Adrenal gland (tissue), 12 donors: Measurements from ENCODE around the gene VPS13D. TPM values are rescaled to one million over a fixed set of nuclear protein-coding genes. Genes with fewer than 3 reads are reported as not detected.

Source experiments
- DNase-seq, 7 donors: peaks; one replicate each; pipeline ENCODE4 v3.0.0-alpha.2; 2019 to 2020
- H3K27ac ChIP-seq, 5 donors: fragments of 200-600 bp; sonication (generic) in 4 of 5; 1 replicate in 3 of 5; 2 replicates in 2 of 5; pipeline versions ENCODE4 v1.5.1 to v1.8.0; 2016 to 2020; ENCODE audit warnings: mild to moderate bottlenecking in 1 of 5
- H3K27me3 ChIP-seq: fragments of 200-600 bp; 2 replicates; pipeline ENCODE4 v1.8.0; 2021
- H3K36me3 ChIP-seq, 2 donors: fragments of 200-600 bp; replicated peaks in 1 of 2; 1 replicate in 1 of 2; 2 replicates in 1 of 2; pipeline versions ENCODE4 v1.5.1 to v1.8.0; 2018 to 2022
- H3K4me1 ChIP-seq, 2 donors: fragments of 200-600 bp; replicated peaks in 1 of 2; 1 replicate in 1 of 2; 2 replicates in 1 of 2; pipeline versions ENCODE4 v1.5.1 to v1.8.0; 2018 to 2021
- H3K4me3 ChIP-seq, 4 donors: fragments of 200-600 bp; sonication (generic) in 3 of 4; one replicate each; pipeline ENCODE4 v1.5.1; 2016 to 2018
- H3K9me3 ChIP-seq, 3 donors: fragments of 200-600 bp; sonication (generic) in 1 of 3; replicated peaks in 1 of 3; 1 replicate in 2 of 3; 2 replicates in 1 of 3; pipeline versions ENCODE4 v1.5.1 to v1.8.0; 2016 to 2021
- POLR2A ChIP-seq, 2 donors: fragments of 450-650 bp; IDR thresholded peaks; one replicate each; pipeline ENCODE4 v1.6.1; 2017; ENCODE audit warnings: antibody characterized with exemption in 2 of 2, mild to moderate bottlenecking in 2 of 2, moderate library complexity in 1 of 2
- WGBS, 4 donors: extraction: QIAGEN DNeasy Blood & Tissue Kit in 2 of 4; methylation state at CpG; one replicate each; pipeline versions ENCODE4 v1.1.5 to v1.1.7; 2013 to 2017; 5-methylcytosine and 5-hydroxymethylcytosine counted together
- intact Hi-C, 2 donors: fragments of 100-400 bp; cut with DNase I; formaldehyde crosslinking; loops; one replicate each; pipeline versions ENCODE4 v1.14.1 to v1.15.0; 2022 to 2023
- polyA plus RNA-seq, 3 donors: library from polyadenylated mRNA; stranded (reverse); fragments of 200-250 nt in 2 of 3; fragments of 350-450 nt in 1 of 3; fragmentation: Illumina TruSeq in 1 of 3; extraction: RNeasy Lipid Tissue Mini Kit (QIAGEN cat#74804) in 1 of 3; gene quantifications; one replicate each; pipeline ENCODE4 v1.2.3, GENCODE V29; 2013 to 2014
- total RNA-seq, 9 donors: library from RNA; depleted of rRNA in 4 of 9; stranded (reverse); fragments of >200 nt in 4 of 9; fragments of 120-200 nt in 1 of 9; fragmentation: NEBNext Ultra II Directional in 1 of 9; extraction: Animal tissue kit (Norgen Biotek cat#: 25700) in 1 of 9; gene quantifications; one replicate each; pipeline versions ENCODE4 v1.1.0 to v1.2.4, GENCODE V29; 2013 to 2023
- TF ChIP-seq, protein P1 (sequence below), 6 experiments: fragments of 450-650 bp in 4 of 6; fragments of 200-600 bp in 2 of 6; sonication (generic) in 1 of 6; IDR thresholded peaks; 1 replicate in 5 of 6; 2 replicates in 1 of 6; pipeline versions ENCODE4 v1.5.1 to v1.8.0; 2016 to 2021; ENCODE audit warnings: antibody characterized with exemption in 6 of 6, mild to moderate bottlenecking in 2 of 6, moderate library complexity in 1 of 6
- donor health status: healthy with polysubstance abuse.
- donor health status: Bipolar disorder and iron deficiency.
- donor health status: DM: yes; HTN: yes; CAD: no.
- donor health status: DM: no; HTN: no; CAD: no.
- donor health status: DM: no; HTN: no; CAD: no.
- donor health status: DM: yes; HTN: yes; CAD: no.

VPS13D gene
- total and polyA plus RNA-seq, 12 donors = 17.0 to 62.3 (median 39.9) TPM

DNA sequence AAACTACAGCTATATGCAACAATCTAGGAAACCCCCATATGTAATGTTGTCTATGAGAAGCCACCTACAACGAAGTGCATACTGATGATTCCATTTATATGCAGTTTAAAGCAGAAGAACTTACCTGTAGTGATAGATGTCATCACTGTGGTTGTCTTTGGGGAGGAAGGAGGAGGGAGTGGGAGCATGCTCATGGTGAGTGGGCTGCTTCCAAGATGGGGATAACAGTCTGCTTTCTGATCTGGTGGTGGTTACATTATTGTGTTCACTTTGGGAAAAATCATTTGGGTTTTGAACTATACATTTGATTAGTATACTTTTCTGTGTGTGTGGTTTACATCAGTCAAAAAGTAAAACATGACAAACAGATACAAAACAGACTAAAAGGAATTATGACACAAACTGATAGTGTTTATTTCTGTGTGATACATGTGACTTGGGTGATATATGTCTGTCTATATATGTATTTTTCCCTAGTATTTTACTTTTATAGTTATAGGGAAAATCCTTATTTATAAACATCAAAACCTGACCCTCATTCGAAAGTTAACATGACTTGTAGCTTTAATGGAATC, 184.7 kb downstream of the VPS13D start:
- Histone ChIP-seq H3K9me3 (no peaks in the 10 kb centered on the region), H3K4me3 (no peak overlapping the region), H3K36me3 (peaks cover 0 to 22% of the 10 kb centered on the region in 2 donors), H3K27ac (no peak overlapping the region), H3K27me3 (no peaks in the 10 kb centered on the region), H3K4me1 (no peaks in the 10 kb centered on the region)
- WGBS, 4 donors = 90 to 95% (median 93%) methylated on average over 2 of the region's 2 CpGs
- no peak for TF ChIP-seq POLR2A (IDR thresholded peaks at IDR 0.05)
- TF ChIP-seq, protein P1, sequence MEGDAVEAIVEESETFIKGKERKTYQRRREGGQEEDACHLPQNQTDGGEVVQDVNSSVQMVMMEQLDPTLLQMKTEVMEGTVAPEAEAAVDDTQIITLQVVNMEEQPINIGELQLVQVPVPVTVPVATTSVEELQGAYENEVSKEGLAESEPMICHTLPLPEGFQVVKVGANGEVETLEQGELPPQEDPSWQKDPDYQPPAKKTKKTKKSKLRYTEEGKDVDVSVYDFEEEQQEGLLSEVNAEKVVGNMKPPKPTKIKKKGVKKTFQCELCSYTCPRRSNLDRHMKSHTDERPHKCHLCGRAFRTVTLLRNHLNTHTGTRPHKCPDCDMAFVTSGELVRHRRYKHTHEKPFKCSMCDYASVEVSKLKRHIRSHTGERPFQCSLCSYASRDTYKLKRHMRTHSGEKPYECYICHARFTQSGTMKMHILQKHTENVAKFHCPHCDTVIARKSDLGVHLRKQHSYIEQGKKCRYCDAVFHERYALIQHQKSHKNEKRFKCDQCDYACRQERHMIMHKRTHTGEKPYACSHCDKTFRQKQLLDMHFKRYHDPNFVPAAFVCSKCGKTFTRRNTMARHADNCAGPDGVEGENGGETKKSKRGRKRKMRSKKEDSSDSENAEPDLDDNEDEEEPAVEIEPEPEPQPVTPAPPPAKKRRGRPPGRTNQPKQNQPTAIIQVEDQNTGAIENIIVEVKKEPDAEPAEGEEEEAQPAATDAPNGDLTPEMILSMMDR (IDR thresholded peaks at IDR 0.05) = no peak
- DNase-seq = no peak
- intact Hi-C loops = no loop called here

DNA sequence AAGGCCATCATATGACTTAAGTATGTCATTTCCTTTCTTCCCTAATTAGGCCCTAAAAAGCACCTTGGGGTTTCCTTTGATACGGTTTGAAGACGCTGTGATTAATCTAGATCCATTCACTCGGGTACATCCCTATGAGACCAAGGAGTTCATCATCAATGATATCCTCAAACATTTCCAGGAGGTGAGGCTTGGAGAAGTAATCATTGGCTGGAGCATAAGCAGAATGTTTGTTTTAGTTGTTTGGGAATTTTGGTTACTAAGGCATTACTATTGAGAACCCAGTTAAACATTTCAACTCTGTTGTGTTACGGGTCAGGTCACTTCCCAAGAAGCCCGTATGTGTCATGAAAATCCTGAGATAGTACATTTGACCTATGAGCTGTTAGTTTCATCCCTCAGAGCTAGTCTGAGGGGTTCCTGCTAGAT, 185.2 kb downstream of the VPS13D start:
- WGBS, 4 donors = 77 to 85% (median 80%) methylated on average over 5 of the region's 5 CpGs
- H3K4me1 ChIP-seq = no peaks in the 10 kb centered on the region
- H3K4me3 ChIP-seq = no peak overlapping the region
- no peaks in the 10 kb centered on the region for H3K27me3 ChIP-seq
- H3K36me3 ChIP-seq = peaks cover 0 to 22% of the 10 kb centered on the region in 2 donors
- H3K9me3 ChIP-seq = no peaks in the 10 kb centered on the region
- no peak overlapping the region for H3K27ac ChIP-seq
- no peak for TF ChIP-seq POLR2A (IDR thresholded peaks at IDR 0.05)
- intact Hi-C loops = no loop called here
- no peak for DNase-seq

DNA sequence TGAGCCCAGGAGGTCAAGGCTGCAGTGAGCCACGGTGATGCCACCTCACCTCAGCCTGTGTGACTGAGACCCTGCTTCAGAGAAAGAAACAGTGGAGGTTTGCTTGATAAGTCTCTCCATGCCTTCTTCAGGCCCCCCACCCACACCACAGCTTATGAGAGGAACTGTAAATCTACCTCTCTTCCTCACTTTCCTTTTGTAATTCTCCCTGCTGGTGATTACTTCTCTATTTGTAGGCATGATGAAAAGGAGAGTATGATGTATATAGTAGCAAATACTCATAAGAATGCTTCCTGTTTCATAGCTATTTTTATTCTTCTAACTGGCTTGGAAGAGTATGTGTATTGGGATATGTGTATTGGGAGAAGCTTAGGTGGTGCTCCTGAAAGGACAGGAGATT, 186.3 kb downstream of the VPS13D start:
- 75 to 100% (median 89%) methylated on average over 1 of the region's 1 CpG for WGBS, 4 donors
- no peak for TF ChIP-seq POLR2A (IDR thresholded peaks at IDR 0.05)
- TF ChIP-seq, protein P1 (IDR thresholded peaks at IDR 0.05) = no peak
- intact Hi-C loops = no loop called here

DNA sequence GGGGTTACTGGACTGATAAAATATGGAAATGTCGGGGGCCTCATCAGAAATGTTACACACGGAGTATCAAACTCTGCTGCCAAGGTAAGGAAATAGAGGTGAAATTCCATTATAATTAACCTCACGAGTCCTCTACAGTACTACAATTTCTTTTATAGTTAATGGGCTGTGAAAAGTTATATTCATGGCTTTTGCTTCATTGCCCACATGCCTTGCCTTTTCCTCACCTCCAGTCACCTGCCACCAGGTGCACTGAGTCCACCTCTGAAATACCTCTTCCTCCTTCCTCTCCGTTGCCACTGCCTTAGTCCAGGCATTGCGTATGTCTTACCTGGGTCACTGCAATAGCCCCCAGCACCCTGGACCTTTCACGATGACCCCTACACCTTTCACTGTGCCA, 186.9 kb downstream of the VPS13D start:
- intact Hi-C loops = no loop called here
- Histone ChIP-seq H3K9me3 (no peaks in the 10 kb centered on the region), H3K4me3 (no peak overlapping the region), H3K4me1 (peaks cover 0 to 10% of the 10 kb centered on the region in 2 donors), H3K27ac (no peak overlapping the region), H3K27me3 (no peaks in the 10 kb centered on the region), H3K36me3 (peaks cover 0 to 22% of the 10 kb centered on the region in 2 donors)
- no peak for TF ChIP-seq POLR2A (IDR thresholded peaks at IDR 0.05)
- TF ChIP-seq, protein P1 (IDR thresholded peaks at IDR 0.05) = no peak
- WGBS, 4 donors = 94 to 96% (median 95%) methylated on average over 6 of the region's 6 CpGs
- DNase-seq = no peak

More for the DNA sequence above, 186.3 kb downstream of the VPS13D start:
- no peak overlapping the region for H3K4me3 ChIP-seq
- no peaks in the 10 kb centered on the region for H3K9me3 ChIP-seq
- peaks cover 0 to 22% of the 10 kb centered on the region in 2 donors for H3K36me3 ChIP-seq
- no peak overlapping the region for H3K27ac ChIP-seq
- peaks cover 0 to 4% of the 10 kb centered on the region in 2 donors for H3K4me1 ChIP-seq
- no peak for DNase-seq
- H3K27me3 ChIP-seq = no peaks in the 10 kb centered on the region

DNA sequence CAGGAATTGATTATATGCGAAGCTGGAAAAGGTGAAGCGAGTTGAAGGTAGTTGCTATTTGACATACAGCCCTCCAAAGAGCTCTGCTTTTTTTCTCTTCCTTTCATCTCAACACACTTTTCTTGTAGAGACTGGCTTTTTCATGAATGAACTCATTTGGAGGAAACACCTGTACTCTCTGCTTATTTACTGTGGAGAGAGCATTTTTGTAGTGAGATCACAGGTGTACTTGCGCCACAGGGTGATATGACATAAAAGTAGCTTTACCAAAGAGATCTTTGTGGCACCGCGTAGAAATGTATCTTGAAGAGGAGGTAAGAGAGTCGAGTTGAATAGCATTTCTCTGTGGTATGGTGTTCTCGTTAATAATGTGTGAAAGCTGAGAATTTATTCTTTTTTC, 187.6 kb downstream of the VPS13D start:
- Histone ChIP-seq H3K27ac (no peak overlapping the region), H3K27me3 (no peaks in the 10 kb centered on the region), H3K4me1 (peaks cover 0 to 10% of the 10 kb centered on the region in 2 donors), H3K9me3 (no peaks in the 10 kb centered on the region), H3K4me3 (no peak overlapping the region), H3K36me3 (peaks cover 0 to 22% of the 10 kb centered on the region in 2 donors)
- no peak for DNase-seq
- intact Hi-C loops = no loop called here
- TF ChIP-seq, protein P1 (IDR thresholded peaks at IDR 0.05) = no peak
- TF ChIP-seq POLR2A (IDR thresholded peaks at IDR 0.05) = no peak
- 92 to 96% (median 96%) methylated on average over 7 of the region's 7 CpGs for WGBS, 4 donors
